GM18909 (cell line): Measurements from ENCODE around the gene OR8S1.
"Not testable (repeated sequence)": the region's sequence is repeated elsewhere in the genome, so short reads cannot be mapped to it uniquely, and the experiment has no call there.

Source experiments
- ATAC-seq: cut with Tn5 transposase; IDR thresholded peaks from one replicate; pipeline ENCODE4 v1.9.1; 2021; ENCODE audit warnings: mild to moderate bottlenecking; ENCODE audit not compliant: unreplicated experiment, poor library complexity

Gene OR8S1

GRCh38 chr12:48553666-48554343 is 28.4 kb downstream of the OR8S1 start:
- ATAC-seq: not testable (repeated sequence)

GRCh38 chr12:48556631-48557030 is 31.2 kb downstream of the OR8S1 start:
- no peak for ATAC-seq

GRCh38 chr12:48557919-48558318 is 32.5 kb downstream of the OR8S1 start:
- no peak for ATAC-seq

- ATAC-seq: no peak
These were observed 42.3 kb downstream of the OR8S1 start for GRCh38 chr12:48567731-48568130.

- no peak for ATAC-seq
These were observed 44.5 kb downstream of the OR8S1 start, which contains the start of gene LALBA for GRCh38 chr12:48569946-48570345. TSS of gene LALBA (minus strand) at chr12:48570046. CDS start at chr12:48570020, 26 bp downstream.

GRCh38 chr12:48572326-48572725 is 46.9 kb downstream of the OR8S1 start:
- ATAC-seq: no peak
